ENCODE measurements around the gene CUX1.
A peak's percentile ranks its signal among the peaks of the same experiment; 100 is the strongest.

The CUX1 gene, protein sequence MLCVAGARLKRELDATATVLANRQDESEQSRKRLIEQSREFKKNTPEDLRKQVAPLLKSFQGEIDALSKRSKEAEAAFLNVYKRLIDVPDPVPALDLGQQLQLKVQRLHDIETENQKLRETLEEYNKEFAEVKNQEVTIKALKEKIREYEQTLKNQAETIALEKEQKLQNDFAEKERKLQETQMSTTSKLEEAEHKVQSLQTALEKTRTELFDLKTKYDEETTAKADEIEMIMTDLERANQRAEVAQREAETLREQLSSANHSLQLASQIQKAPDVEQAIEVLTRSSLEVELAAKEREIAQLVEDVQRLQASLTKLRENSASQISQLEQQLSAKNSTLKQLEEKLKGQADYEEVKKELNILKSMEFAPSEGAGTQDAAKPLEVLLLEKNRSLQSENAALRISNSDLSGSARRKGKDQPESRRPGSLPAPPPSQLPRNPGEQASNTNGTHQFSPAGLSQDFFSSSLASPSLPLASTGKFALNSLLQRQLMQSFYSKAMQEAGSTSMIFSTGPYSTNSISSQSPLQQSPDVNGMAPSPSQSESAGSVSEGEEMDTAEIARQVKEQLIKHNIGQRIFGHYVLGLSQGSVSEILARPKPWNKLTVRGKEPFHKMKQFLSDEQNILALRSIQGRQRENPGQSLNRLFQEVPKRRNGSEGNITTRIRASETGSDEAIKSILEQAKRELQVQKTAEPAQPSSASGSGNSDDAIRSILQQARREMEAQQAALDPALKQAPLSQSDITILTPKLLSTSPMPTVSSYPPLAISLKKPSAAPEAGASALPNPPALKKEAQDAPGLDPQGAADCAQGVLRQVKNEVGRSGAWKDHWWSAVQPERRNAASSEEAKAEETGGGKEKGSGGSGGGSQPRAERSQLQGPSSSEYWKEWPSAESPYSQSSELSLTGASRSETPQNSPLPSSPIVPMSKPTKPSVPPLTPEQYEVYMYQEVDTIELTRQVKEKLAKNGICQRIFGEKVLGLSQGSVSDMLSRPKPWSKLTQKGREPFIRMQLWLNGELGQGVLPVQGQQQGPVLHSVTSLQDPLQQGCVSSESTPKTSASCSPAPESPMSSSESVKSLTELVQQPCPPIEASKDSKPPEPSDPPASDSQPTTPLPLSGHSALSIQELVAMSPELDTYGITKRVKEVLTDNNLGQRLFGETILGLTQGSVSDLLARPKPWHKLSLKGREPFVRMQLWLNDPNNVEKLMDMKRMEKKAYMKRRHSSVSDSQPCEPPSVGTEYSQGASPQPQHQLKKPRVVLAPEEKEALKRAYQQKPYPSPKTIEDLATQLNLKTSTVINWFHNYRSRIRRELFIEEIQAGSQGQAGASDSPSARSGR (N-terminal part only)

DNA sequence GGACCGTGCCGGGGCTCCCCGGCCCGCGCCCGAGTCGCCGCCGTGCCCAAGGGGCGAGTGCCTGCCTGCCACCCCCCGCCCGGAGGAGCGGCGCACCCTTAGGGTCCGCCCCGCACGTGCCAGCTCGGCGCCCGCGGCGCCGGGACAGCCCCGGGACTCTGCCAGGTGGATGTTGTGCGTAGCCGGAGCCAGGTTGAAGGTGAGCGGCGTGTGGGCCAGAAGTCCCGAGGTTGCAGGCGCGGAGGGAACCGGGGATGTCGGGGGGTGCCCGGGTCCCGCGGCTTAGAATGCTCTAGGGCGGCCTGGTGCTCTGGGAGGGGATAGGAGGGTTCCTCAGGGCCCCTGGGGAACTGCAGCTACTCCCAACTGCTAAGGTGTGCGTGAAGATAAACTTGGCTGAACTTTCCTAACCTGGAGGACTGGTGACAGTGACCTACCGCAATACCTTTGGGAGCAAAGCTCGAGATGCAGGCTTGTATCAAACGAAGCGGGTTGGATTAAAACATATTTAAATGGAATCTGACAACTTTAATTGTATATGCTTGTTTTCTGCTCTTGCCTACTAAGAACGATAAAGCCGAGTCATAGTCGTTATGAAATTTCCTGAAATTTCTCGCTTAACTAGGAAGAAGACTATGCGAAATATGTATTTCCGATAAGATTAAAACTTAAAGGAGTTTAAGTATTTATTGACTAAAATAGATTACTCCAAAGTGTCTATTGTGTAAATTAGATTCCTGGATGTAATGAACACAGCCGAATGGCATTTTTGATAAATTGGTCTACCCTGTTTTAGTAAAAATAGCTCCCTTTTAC, at the start of gene CUX1:
Gene CUX1, plus strand, starts transcription at position 156 of the 816 bp plus-strand sequence. Its CDS starts 14 bp downstream, at position 170.
- peak; percentile 52 for DNase-seq
- peak; percentile 6 for ATAC-seq

DNA sequence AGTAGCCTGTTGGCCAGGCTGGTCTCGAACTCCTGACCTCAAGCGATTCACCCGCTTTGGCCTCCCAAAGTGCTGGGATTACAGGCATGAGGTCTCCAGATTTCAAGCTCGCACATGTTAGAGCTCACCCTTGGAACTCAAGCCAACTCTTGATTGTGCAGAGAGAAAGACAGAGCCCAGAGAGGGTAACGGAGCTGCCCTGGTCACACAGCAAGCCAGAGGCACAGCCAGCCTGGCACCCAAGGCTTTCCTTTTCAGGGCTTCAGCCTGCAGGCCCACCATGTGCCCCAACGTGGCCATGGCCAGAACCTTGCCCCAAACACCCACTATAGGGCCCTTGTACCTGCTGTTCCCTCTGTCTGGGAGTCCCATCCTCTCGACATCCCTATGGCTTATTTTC, 49.1 kb upstream of the CUX1 start:
- DNase-seq (no peak), ATAC-seq (no peak)

DNA sequence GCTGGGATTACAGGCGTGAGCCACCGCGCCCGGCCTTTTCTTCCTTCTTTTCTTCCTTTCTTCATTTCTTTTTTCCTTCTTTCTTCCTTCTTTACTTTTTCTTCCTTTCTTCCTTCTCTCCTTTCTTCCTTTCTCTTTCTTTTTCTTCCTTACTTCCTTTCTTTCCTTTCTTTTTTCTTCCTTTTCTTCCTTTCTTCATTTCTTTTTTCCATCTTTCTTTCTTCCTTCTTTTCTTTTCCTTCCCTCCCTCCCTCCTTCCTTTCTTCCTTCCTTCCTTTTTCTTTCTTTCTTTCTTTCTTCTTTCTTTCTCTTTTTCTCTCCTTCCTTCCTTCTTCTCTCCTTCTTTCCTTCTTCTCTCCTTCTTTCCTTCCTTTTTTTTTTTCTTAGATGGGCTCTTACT, 47.0 kb upstream of the CUX1 start:
- DNase-seq (no peak), ATAC-seq (no peak)

- ATAC-seq (no peak), DNase-seq (no peak)
Measured at GRCh38 chr7:101772508-101773211, 44.8 kb upstream of the CUX1 start.

GRCh38 chr7:101775181-101775580, 42.2 kb upstream of the CUX1 start:
- ATAC-seq = no peak
- no peak for DNase-seq

GRCh38 chr7:101778026-101778580, 39.3 kb upstream of the CUX1 start:
- no peak for ATAC-seq

GRCh38 chr7:101779267-101779666, 38.2 kb upstream of the CUX1 start:
- DNase-seq = no peak
- no peak for ATAC-seq

More at GRCh38 chr7:101778026-101778580, 39.3 kb upstream of the CUX1 start:
- DNase-seq = no peak

DNA sequence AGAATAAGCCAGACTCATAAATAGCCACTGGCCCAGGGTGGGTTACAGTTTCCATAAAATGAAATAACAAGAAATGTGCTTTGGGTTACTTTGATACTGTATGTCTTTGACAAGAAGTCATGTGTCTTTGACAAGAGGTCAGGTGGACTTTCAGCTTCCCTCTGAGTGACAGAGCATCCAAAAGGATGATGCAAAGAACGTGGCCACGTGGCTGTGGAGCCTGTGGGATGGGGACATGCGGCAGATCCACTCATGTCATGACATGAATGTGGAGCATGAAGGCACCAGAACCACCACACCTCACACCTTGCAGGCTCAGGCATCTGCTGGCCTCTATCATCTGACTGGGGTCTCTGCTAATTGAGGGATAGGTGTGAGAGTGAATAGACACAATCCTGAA, 37.1 kb upstream of the CUX1 start:
- DNase-seq = no peak

GRCh38 chr7:101781439-101781838, 36.0 kb upstream of the CUX1 start:
- no peak for DNase-seq
- no peak for ATAC-seq

More for the DNA sequence above, 37.1 kb upstream of the CUX1 start:
- ATAC-seq = no peak

DNA sequence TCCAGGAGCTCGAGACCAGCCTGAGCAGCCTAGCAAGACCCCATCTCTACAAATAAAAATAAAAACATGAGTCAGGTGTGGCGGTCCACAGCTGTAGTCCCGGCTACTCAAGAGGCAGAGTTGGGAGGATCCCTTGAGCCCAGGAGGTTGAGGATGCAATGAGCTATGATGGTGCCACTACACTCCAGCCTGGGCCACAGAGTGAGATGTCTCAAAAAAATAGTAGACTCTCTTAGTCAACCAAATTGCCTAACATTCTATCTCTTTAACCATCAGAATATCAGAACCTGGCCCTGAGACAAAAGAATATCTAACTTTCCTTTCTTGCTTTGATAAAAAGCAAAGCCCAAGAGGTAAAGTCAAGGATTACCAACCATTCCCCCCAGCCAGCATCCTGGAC, 35.0 kb upstream of the CUX1 start:
- DNase-seq (no peak), ATAC-seq (no peak)

GRCh38 chr7:101782896-101783295, 34.5 kb upstream of the CUX1 start:
- ATAC-seq (no peak), DNase-seq (no peak)

DNA sequence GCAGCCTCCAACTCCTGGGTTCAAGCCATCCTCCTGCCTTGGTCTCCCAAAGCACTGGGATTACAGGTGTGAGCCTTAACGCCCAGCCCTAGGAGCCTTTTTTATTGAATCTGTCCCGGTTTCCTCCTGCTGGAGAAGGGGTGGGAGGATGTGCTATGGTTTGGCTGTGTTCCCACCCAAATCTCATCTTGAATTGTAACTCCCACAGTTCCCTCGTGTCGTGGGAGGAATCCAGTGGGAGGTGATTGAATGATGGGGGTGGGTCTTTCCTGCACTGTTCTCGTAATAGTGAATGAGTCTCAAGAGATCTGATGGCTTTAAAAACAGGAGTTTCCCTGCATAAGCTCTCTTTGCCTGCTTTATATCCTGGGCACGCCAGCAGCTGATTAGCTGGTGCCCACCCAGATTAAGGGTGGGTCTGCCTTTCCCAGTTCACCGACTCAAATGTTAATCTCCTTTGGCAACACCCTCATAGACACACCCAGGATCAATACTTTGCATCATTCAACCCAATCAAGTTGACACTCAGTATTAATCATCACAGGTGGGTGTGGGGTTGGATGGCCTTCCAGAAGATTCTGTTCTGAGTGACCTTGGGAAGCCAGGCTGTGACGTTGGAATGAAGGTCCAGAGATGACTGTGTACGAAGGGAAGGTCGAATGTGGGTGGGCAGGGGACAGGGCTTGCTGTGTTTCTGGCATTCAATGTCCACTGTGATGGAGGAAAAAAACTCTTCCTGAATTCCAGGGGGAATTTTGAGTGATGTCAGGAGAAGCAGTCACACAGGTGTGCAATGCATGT, 33.8 kb upstream of the CUX1 start:
- no peak for ATAC-seq

GRCh38 chr7:101784292-101785127, 32.9 kb upstream of the CUX1 start:
- no peak for DNase-seq

More for the DNA sequence above, 33.8 kb upstream of the CUX1 start:
- DNase-seq = no peak

GRCh38 chr7:101787864-101788263, 29.6 kb upstream of the CUX1 start:
- ATAC-seq (no peak), DNase-seq (no peak)

More at GRCh38 chr7:101784292-101785127, 32.9 kb upstream of the CUX1 start:
- ATAC-seq = no peak

- DNase-seq = no peak
- ATAC-seq = no peak
Measured at GRCh38 chr7:101788517-101788916, 28.9 kb upstream of the CUX1 start.

DNA sequence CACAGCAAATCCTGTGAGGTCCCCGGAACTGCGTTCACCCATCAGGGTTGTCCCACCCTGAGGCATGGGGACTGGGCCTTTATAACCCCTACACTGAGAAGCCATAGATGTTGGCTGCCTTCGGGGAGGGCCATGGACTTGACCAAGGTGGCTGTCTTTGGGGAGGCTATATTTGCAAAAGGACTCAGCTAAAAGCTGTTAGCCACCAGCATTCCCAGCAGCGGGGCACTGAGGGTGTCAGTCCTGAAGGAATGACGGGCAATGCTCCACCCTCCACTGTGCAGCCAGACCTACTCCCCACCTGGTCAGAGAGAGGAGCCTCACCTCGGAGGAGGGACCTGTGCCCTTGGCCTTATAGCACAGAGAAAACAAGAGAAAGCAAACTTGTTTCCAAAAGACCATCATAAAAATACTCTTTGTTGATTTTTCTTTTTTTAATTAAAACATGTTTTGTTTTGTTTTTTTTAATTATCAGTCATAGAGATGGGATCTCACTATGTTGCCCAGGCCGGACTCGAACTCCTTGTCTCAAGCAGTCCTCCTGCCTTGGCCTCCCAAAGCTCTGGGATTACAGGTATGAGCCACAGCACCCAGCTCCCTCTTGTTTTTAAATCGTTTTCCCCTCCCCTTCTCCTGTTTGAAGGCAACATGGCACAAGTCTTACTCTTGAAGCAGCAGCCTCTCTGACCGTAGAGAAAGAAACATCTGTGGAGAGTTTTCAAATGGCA, 26.7 kb upstream of the CUX1 start:
- DNase-seq (no peak), ATAC-seq (no peak)

GRCh38 chr7:101792051-101792681, 25.3 kb upstream of the CUX1 start:
- DNase-seq (no peak), ATAC-seq (no peak)

Data from stimulated activated naive CD8-positive, alpha-beta T cell treated with anti-CD3 and anti-CD28 coated beads, Interleukin-15, Interleukin-2, amounts not matched to agents 100 U/mL and 50 U/mL, for 24 hours (primary cell).